Inflammatory macrophage treated with lipopolysaccharide for 1 hour (primary cell): Measurements from ENCODE around the gene CIT.
"Not testable (repeated sequence)": the region's sequence is repeated elsewhere in the genome, so short reads cannot be mapped to it uniquely, and the experiment has no call there.

ENCODE experiments used
- DNase-seq, 2 donors: peaks; one replicate each; pipeline ENCODE4 v3.0.0-alpha.2; 2020 to 2022

CIT gene

GRCh38 chr12:119730381-119730780 is 146.7 kb downstream of the CIT start:
- no peak for DNase-seq

GRCh38 chr12:119729871-119730270 is 147.2 kb downstream of the CIT start:
- DNase-seq, result no peak

DNA sequence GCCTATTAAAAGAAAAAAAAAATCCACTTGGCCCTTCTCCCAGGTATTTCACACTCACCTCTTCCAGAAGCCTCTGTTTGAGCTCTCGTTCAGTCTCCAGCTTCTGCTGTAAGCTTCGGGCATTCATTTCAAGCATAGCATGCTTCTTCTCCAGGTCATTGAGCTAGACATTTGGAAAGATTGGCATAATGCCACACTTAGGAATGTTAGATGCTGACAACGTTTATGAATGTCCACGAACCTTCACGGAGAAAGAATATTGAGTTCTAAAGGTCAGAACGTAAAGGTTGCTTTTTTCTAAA is 148.7 kb downstream of the CIT start:
- no peak for DNase-seq

DNA sequence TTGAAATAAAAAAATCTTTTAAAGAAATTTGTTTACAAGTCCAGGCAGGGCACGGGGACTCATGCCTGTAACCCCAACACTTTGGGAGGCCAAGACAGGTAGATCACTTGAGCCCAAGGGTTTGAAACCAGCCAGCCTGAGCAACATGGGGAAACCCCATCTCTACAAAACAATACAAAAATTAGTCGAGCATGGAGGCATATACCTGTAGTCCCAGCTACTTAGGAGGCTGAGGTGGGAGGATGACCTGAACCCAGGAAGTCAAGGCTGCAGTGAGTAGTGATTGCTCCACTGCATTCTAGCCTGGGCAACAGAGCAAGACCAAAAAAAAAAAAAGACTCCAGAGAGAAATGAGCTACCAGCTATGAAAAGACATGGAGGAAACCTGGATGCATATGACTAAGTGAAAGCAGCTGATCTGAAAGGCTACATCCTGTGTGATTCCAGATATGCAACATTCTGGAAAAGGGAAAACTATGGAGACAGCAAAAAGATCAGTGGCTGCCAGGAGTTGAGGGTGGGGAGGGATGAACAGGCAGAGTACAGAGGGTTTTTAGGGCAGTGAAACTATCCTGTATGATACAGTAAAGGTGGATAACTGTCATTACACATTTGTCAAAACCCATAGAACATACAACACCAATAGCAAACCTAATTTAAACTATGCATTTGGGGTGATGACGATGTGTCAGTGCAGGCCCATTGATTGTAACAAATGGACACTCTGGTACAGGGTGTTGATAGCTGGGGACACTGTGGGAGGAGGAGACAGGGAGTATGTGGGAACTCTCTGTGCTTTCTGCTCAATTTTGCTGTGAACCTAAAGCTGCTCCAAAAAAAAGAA is 149.3 kb downstream of the CIT start:
- DNase-seq, result no peak

- DNase-seq, result no peak
Observed at GRCh38 chr12:119725523-119725922, 151.6 kb downstream of the CIT start.

- no peak for DNase-seq
Observed at GRCh38 chr12:119721306-119721705, 155.8 kb downstream of the CIT start.

DNA sequence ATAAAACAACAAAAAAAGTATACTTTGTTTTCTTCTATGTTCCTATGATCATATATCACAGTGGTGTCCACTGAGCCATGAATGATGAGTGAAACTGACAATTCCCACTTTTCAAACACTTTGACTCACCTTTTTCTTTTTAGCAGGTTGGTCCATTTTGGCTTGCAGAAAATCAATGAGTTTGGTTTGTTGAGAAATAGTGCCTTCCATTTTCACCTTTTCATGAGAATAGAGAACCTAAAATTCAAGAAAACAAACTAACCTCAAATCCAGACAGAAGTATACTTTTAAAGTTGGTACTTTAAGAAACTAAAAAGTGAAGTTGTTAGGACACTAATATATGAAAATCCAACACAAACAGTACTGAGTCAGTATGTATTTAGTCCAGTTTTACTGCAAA is 156.8 kb downstream of the CIT start:
- no peak for DNase-seq

GRCh38 chr12:119718141-119718540 is 159.0 kb downstream of the CIT start:
- DNase-seq, result no peak

GRCh38 chr12:119715268-119715620 is 161.9 kb downstream of the CIT start:
- DNase-seq, result no peak

DNA sequence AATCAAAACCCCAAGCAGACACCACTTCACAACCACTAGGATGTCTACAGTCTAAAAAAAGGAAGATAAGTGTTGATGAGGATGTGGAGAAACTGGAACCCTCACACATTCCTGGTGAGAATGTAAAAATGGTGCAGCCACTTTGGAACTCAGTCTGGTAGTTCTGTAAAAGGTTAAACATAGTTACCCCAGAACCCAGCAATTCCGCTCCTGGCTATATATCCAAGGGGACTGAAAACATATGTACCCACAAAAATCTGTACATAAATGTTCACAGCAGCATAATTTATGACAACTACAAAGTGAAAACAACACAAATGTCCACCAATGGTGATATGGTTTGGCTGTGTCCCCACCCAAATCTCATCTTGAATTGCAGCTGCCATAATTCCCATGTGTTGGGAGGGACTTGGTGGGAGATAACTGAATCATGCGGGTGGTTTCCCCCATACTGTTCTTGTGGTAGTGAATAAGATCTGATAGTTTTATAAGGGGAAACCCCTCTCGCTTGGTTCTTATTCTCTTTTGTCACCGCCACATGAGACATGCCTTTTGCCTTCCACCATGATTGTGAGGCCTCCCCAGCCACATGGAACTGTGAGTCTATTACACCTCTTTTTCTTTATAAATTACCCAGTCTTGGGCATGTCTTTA is 162.4 kb downstream of the CIT start:
- no peak for DNase-seq

- DNase-seq, result no peak
Observed at GRCh38 chr12:119713551-119714031, 163.5 kb downstream of the CIT start.

GRCh38 chr12:119712721-119713120 is 164.4 kb downstream of the CIT start:
- no peak for DNase-seq

- DNase-seq, result no peak
Observed at GRCh38 chr12:119711693-119712092, 165.4 kb downstream of the CIT start.

GRCh38 chr12:119710965-119711551 is 166.1 kb downstream of the CIT start:
- no peak for DNase-seq

GRCh38 chr12:119710374-119710964 is 166.7 kb downstream of the CIT start:
- no peak for DNase-seq

DNA sequence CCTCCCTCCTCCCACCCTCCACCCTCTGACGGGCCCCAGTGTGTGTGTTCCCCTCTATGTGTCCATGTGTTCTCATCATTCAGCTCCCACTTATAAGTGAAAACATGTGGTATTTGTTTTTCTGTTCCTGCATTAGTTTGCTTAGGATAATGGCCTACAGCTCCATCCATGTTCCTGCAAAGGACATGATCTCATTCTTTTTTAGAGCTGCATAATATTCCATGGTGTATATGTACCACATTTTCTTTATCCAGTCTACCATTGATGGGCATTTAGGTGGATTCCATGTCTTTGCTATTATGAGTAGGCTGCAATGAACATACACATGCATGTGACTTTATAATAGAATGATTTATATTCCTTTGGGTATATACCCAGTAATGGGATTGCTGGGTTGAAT is 170.7 kb downstream of the CIT start:
- not testable (repeated sequence) for DNase-seq

- DNase-seq, result no peak
Observed at GRCh38 chr12:119705182-119705581, 171.9 kb downstream of the CIT start.

- no peak for DNase-seq
Observed at GRCh38 chr12:119704065-119704747, 172.9 kb downstream of the CIT start.

DNA sequence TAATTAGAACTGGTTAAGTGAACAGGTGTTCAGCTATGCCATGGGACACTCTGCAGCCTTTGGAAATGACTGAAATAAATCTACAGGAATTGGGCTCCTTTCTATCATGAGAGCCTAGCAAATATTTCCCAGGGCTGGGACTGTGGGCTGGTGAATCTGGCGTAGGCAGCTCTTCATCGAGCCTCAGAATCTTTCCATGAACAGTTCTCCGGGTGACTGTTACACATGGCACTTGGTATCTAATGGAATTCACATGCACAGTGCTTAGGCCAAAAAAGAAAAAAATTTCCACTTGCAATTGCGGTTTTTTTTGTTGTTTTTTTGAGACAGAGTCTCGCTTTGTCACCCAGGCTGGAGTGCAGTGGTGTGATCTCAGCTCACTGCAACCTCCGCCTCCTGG is 177.0 kb downstream of the CIT start:
- DNase-seq, result no peak

DNA sequence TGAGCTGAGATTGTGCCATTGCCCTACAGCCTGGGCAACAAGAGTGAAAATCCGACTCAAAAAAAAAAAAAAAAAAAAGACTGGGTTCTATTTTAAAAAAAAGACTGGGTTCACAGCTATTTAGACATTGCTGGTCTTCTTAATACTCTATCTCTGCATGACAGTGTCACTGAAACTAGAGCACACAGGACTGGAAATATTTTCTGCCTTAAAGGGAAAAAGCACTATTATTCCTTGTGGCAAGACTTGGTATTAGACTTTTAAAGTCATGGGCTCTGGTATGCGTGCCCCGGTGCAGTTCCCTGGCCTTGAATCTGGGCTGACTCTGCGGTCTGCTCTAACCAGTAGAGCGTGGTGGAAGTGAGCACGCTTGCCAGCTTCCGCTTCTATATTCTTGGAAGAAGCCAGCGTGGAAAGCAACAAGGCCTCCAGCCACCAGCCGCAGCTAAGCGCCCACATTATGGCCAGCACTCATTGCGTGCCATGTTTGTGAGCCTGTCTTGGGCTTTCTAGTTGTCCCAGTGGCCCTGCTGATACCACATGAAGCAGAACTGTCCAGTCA is 177.8 kb downstream of the CIT start:
- no peak for DNase-seq

DNA sequence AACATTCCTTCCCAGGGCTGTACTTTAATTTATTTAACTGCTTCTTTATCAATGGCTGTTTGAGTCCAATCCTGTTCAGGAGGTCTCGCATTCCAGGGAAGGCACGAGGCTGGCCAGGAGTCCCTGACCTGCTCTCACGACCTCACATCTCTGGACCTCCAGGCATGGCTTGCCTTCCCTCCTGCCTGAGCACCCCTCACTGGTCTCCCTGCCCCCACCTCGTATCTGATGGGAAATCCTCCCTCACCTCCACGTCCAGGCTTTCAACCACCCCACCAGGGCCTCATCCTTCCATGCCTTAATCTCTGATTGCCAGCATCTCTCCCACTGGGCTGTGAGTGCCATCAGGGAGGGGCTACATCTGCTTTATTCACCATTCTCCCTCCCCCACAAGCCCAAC is 180.2 kb downstream of the CIT start:
- no peak for DNase-seq

GRCh38 chr12:119695034-119695433 is 182.1 kb downstream of the CIT start:
- DNase-seq, result no peak

DNA sequence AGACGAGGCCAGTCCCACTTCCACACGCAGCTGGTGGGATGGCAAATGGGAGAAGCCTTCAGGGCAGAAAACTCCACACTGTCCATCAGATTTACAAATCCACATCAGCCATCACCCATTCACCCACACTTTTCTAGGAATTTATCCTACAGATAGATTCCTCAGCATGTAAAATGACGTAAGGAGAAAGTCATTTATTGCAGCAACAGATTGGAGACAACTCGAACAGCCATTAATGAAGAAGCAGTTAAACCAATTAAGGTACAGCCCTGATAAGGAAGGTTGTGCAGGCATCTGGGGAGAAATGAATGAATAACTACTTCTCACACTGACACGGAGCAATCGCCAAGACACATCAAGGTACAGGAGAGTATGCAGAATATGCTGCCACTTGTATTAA is 183.0 kb downstream of the CIT start:
- no peak for DNase-seq
